ENCODE measurements around the gene IL25.

DNA sequence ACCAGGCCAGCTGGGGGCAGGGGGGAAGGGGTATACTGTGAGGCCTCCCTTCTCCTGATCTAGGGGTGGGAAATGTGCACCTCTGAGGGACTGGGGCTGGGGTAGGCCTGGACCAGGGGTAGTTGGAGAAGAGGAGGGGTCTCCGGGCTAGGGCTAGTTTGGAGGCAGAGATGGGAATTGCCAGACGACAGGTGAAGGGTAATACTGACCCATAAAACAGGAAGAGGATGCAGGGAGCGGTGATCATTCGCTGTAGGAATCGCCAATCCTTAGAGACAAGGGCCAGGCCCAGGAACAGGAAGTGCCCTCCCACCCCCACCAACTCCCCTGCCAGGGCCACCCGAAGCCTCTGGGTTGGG, 24.3 kb upstream of the IL25 start:
- TF ChIP-seq, protein P1, sequence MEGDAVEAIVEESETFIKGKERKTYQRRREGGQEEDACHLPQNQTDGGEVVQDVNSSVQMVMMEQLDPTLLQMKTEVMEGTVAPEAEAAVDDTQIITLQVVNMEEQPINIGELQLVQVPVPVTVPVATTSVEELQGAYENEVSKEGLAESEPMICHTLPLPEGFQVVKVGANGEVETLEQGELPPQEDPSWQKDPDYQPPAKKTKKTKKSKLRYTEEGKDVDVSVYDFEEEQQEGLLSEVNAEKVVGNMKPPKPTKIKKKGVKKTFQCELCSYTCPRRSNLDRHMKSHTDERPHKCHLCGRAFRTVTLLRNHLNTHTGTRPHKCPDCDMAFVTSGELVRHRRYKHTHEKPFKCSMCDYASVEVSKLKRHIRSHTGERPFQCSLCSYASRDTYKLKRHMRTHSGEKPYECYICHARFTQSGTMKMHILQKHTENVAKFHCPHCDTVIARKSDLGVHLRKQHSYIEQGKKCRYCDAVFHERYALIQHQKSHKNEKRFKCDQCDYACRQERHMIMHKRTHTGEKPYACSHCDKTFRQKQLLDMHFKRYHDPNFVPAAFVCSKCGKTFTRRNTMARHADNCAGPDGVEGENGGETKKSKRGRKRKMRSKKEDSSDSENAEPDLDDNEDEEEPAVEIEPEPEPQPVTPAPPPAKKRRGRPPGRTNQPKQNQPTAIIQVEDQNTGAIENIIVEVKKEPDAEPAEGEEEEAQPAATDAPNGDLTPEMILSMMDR (conservative IDR thresholded peaks at IDR 0.05; ENCODE audit: low read length), result no peak
- TF ChIP-seq EZH2phosphoT487 (IDR thresholded peaks at IDR 0.05; ENCODE audit: borderline replicate concordance), result no peak

Measured in Loucy (cell line).